ENCODE data around the gene BCKDHA.

The BCKDHA gene

DNA sequence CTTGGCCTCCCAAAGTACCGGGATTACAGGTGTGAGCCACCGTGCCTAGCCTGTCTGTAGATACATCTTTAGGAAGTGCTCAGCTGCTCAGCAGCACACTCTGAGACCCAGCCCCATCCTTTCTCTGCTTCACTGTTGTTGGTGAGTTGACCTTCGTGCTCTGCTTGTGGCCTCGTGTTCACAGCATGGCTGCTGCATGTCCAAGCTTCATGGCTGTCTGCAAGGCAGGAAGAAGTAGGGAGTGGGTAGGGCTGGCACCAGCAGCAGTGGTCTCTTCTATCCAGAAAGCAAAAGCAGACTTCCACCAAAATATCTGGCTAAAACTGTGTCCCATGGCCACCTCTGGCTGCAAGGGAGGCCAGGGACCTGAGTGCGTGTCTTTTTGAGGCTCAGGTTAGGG, 15.3 kb downstream of the BCKDHA start:
- no peaks in the 10 kb centered on the region for H4K20me1 ChIP-seq (ENCODE audit: insufficient read depth, low read length)
- H3K36me3 ChIP-seq (ENCODE audit: insufficient read depth, low read length): peaks cover 39% of the 10 kb centered on the region
- H3K4me2 ChIP-seq (ENCODE audit: insufficient read depth, low read length): no peak overlapping the region
- H2AFZ ChIP-seq (ENCODE audit: low read depth, low read length): no peak overlapping the region
- H3K27ac ChIP-seq (ENCODE audit: low read length): no peak overlapping the region
- no peak for DNase-seq
- no peak overlapping the region for H3K9ac ChIP-seq (ENCODE audit: low read depth, low read length)
- no peak overlapping the region for H3K4me3 ChIP-seq (ENCODE audit: low read depth in 1 of 2, low read length in 2 of 2)
- no peaks in the 10 kb centered on the region for H3K79me2 ChIP-seq (ENCODE audit: insufficient read depth, low read length)
- TF ChIP-seq, protein P1, sequence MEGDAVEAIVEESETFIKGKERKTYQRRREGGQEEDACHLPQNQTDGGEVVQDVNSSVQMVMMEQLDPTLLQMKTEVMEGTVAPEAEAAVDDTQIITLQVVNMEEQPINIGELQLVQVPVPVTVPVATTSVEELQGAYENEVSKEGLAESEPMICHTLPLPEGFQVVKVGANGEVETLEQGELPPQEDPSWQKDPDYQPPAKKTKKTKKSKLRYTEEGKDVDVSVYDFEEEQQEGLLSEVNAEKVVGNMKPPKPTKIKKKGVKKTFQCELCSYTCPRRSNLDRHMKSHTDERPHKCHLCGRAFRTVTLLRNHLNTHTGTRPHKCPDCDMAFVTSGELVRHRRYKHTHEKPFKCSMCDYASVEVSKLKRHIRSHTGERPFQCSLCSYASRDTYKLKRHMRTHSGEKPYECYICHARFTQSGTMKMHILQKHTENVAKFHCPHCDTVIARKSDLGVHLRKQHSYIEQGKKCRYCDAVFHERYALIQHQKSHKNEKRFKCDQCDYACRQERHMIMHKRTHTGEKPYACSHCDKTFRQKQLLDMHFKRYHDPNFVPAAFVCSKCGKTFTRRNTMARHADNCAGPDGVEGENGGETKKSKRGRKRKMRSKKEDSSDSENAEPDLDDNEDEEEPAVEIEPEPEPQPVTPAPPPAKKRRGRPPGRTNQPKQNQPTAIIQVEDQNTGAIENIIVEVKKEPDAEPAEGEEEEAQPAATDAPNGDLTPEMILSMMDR (IDR thresholded peaks at IDR 0.05; ENCODE audit: borderline replicate concordance, extremely low read depth, low read length, poor library complexity, severe bottlenecking): no peak
- no peak for TF ChIP-seq EZH2 (IDR thresholded peaks at IDR 0.05; ENCODE audit: borderline replicate concordance, low read depth, low read length, severe bottlenecking)
- ATAC-seq (ENCODE audit: insufficient read depth, low read depth): no peak
- H3K27me3 ChIP-seq (ENCODE audit: insufficient read depth, low read length, poor library complexity): no peaks in the 10 kb centered on the region
- no peaks in the 10 kb centered on the region for H3K9me3 ChIP-seq (ENCODE audit: insufficient read depth, low read length, severe bottlenecking)
- no peaks in the 10 kb centered on the region for H3K4me1 ChIP-seq (ENCODE audit: insufficient read depth, low read length)

DNA sequence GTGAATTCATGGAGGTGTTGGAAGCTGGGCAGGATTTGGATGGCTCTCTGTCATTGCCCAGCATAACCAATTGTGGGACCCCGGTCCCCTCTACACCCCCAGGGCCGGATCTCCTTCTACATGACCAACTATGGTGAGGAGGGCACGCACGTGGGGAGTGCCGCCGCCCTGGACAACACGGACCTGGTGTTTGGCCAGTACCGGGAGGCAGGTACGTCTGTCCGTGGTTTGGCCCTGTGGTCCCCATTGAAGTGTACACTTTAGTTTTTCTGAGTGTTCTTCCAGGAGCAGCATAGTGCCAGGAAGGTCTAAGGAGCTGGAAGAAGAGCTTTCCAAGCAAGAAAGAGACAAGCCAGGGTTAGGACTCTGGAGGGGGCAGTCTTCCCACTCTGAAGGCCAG, 16.3 kb downstream of the BCKDHA start:
- Histone ChIP-seq H3K36me3 (ENCODE audit: insufficient read depth, low read length) (peaks cover 46% of the 10 kb centered on the region), H2AFZ (ENCODE audit: low read depth, low read length) (no peak overlapping the region), H3K79me2 (ENCODE audit: insufficient read depth, low read length) (no peaks in the 10 kb centered on the region), H3K27me3 (ENCODE audit: insufficient read depth, low read length, poor library complexity) (no peaks in the 10 kb centered on the region), H4K20me1 (ENCODE audit: insufficient read depth, low read length) (no peaks in the 10 kb centered on the region), H3K4me3 (ENCODE audit: low read depth in 1 of 2, low read length in 2 of 2) (no peak overlapping the region), H3K27ac (ENCODE audit: low read length) (no peak overlapping the region), H3K9me3 (ENCODE audit: insufficient read depth, low read length, severe bottlenecking) (no peaks in the 10 kb centered on the region), H3K4me2 (ENCODE audit: insufficient read depth, low read length) (no peak overlapping the region), H3K4me1 (ENCODE audit: insufficient read depth, low read length) (no peaks in the 10 kb centered on the region), H3K9ac (ENCODE audit: low read depth, low read length) (no peak overlapping the region)
- TF ChIP-seq, protein P1 (IDR thresholded peaks at IDR 0.05; ENCODE audit: borderline replicate concordance, extremely low read depth, low read length, poor library complexity, severe bottlenecking): no peak
- TF ChIP-seq EZH2 (IDR thresholded peaks at IDR 0.05; ENCODE audit: borderline replicate concordance, low read depth, low read length, severe bottlenecking): no peak
- ATAC-seq (ENCODE audit: insufficient read depth, low read depth) (no peak), DNase-seq (no peak)

DNA sequence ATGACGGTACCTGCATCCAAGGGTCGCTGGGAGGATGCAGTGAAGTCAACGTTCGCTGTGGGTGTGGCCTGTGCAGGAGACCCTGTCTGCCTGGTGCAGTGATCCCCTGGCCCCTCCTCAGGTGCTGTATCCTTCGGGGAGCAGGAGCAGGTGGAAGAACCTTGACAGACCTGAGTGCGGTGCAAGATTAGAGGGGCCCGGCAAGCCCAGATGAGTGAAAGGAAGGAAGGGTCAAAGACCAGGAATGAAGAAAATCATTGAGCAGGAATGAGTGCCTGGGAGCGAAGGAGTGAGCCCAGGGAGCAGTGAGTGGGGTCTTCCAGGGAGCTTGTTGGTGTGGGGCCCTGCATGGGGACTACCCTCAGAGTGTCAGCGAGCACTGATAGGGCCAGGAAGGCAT, 16.8 kb downstream of the BCKDHA start:
- ATAC-seq (ENCODE audit: insufficient read depth, low read depth) (no peak), DNase-seq (no peak)
- Histone ChIP-seq H3K79me2 (ENCODE audit: insufficient read depth, low read length) (no peaks in the 10 kb centered on the region), H4K20me1 (ENCODE audit: insufficient read depth, low read length) (no peaks in the 10 kb centered on the region), H3K9me3 (ENCODE audit: insufficient read depth, low read length, severe bottlenecking) (no peaks in the 10 kb centered on the region), H3K4me3 (ENCODE audit: low read depth in 1 of 2, low read length in 2 of 2) (no peak overlapping the region), H3K27ac (ENCODE audit: low read length) (no peak overlapping the region), H2AFZ (ENCODE audit: low read depth, low read length) (no peak overlapping the region), H3K27me3 (ENCODE audit: insufficient read depth, low read length, poor library complexity) (no peaks in the 10 kb centered on the region), H3K36me3 (ENCODE audit: insufficient read depth, low read length) (peaks cover 51% of the 10 kb centered on the region), H3K4me1 (ENCODE audit: insufficient read depth, low read length) (no peaks in the 10 kb centered on the region), H3K9ac (ENCODE audit: low read depth, low read length) (no peak overlapping the region), H3K4me2 (ENCODE audit: insufficient read depth, low read length) (no peak overlapping the region)
- TF ChIP-seq EZH2 (IDR thresholded peaks at IDR 0.05; ENCODE audit: borderline replicate concordance, low read depth, low read length, severe bottlenecking): no peak
- TF ChIP-seq, protein P1 (IDR thresholded peaks at IDR 0.05; ENCODE audit: borderline replicate concordance, extremely low read depth, low read length, poor library complexity, severe bottlenecking): no peak

DNA sequence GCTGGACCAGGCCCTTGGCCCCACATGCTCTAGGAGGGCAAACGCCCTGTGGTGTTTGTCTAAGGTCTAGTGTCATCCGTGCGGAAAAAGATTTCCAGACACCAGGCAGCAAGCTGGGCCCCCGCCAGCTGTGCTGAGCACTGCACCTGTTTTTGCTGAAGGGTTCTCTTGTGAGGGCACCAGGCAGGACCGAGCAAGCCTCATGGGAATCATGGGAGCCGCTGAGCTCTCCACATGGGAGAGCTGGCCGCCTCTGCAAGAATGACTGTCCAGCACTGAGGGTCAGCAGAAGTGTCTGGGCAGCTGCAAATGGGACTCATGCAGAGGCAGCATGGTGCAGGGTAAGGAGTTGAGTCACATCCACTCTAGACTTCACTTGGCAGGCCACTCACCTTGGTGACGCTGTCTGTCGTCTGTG, 17.5 kb downstream of the BCKDHA start:
- H3K9me3 ChIP-seq (ENCODE audit: insufficient read depth, low read length, severe bottlenecking): no peaks in the 10 kb centered on the region
- no peak for ATAC-seq (ENCODE audit: insufficient read depth, low read depth)
- TF ChIP-seq, protein P1 (IDR thresholded peaks at IDR 0.05; ENCODE audit: borderline replicate concordance, extremely low read depth, low read length, poor library complexity, severe bottlenecking): no peak
- no peak for TF ChIP-seq EZH2 (IDR thresholded peaks at IDR 0.05; ENCODE audit: borderline replicate concordance, low read depth, low read length, severe bottlenecking)

More for the DNA sequence above, 17.5 kb downstream of the BCKDHA start:
- Histone ChIP-seq H3K4me2 (ENCODE audit: insufficient read depth, low read length) (no peak overlapping the region), H4K20me1 (ENCODE audit: insufficient read depth, low read length) (no peaks in the 10 kb centered on the region), H3K4me1 (ENCODE audit: insufficient read depth, low read length) (no peaks in the 10 kb centered on the region), H3K27me3 (ENCODE audit: insufficient read depth, low read length, poor library complexity) (no peaks in the 10 kb centered on the region), H3K79me2 (ENCODE audit: insufficient read depth, low read length) (no peaks in the 10 kb centered on the region), H2AFZ (ENCODE audit: low read depth, low read length) (no peak overlapping the region), H3K27ac (ENCODE audit: low read length) (no peak overlapping the region), H3K4me3 (ENCODE audit: low read depth in 1 of 2, low read length in 2 of 2) (no peak overlapping the region), H3K9ac (ENCODE audit: low read depth, low read length) (no peak overlapping the region), H3K36me3 (ENCODE audit: insufficient read depth, low read length) (peaks cover 57% of the 10 kb centered on the region)
- DNase-seq: no peak
